ENCODE measurements around the gene BNIP5. TPM values are rescaled to one million over a fixed set of nuclear protein-coding genes. Genes with fewer than 3 reads are reported as not detected.

The BNIP5 gene
- total RNA-seq, 2 donors from 2014 or later = not detected

DNA sequence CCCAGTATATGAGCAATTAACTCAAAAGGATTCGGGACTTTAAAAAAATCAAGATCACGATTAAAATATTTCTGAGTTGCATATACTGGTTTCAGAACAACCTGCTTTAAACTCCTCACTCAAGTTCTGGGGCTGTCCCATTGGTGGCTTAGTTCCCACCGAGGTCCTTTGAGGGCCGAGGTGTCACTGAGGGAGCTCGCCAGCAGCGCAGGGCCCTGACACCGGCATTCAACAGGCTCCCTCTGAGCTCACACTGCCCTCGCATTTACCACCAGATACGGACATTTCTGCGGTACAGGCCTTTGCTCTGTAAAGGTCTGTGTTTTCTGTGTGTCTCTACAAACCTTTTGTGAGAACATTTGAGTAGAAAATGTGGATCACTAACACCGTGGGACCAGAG, 24.4 kb upstream of the BNIP5 start:
- Mint-ChIP-seq H3K27me3 (ENCODE audit: insufficient read depth) (no peaks in the 10 kb centered on the region), H3K36me3 (ENCODE audit: low read depth) (no peaks in the 10 kb centered on the region), H3K4me3 (no peak overlapping the region), H3K27ac (no peak overlapping the region), H3K4me1 (no peaks in the 10 kb centered on the region), H3K9me3 (no peaks in the 10 kb centered on the region)
- no peak overlapping the region for H3K27ac ChIP-seq (ENCODE audit: low read depth, low read length)
- peak; percentile 33 for DNase-seq
- TF ChIP-seq, protein P1, sequence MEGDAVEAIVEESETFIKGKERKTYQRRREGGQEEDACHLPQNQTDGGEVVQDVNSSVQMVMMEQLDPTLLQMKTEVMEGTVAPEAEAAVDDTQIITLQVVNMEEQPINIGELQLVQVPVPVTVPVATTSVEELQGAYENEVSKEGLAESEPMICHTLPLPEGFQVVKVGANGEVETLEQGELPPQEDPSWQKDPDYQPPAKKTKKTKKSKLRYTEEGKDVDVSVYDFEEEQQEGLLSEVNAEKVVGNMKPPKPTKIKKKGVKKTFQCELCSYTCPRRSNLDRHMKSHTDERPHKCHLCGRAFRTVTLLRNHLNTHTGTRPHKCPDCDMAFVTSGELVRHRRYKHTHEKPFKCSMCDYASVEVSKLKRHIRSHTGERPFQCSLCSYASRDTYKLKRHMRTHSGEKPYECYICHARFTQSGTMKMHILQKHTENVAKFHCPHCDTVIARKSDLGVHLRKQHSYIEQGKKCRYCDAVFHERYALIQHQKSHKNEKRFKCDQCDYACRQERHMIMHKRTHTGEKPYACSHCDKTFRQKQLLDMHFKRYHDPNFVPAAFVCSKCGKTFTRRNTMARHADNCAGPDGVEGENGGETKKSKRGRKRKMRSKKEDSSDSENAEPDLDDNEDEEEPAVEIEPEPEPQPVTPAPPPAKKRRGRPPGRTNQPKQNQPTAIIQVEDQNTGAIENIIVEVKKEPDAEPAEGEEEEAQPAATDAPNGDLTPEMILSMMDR (conservative IDR thresholded peaks at IDR 0.05) = no peak
- H3K9ac ChIP-seq (ENCODE audit: extremely low read depth, low read length, poor library complexity, severe bottlenecking) = no peak overlapping the region
- peaks cover 10% of the 10 kb centered on the region for H3K9me3 ChIP-seq (ENCODE audit: control insufficient read depth, low read length)
- no peak overlapping the region for H3K4me3 ChIP-seq (ENCODE audit: low read length)
- no peaks in the 10 kb centered on the region for H3K4me1 ChIP-seq (ENCODE audit: control insufficient read depth, insufficient read depth, low read length)
- no peaks in the 10 kb centered on the region for H3K27me3 ChIP-seq (ENCODE audit: control insufficient read depth, insufficient read depth, low read length, poor library complexity, severe bottlenecking)
- 92 to 98% methylated on average over 5 to 11 of the region's 11 CpGs for WGBS, 2 experiments (ENCODE audit: insufficient coverage in 1 of 2, insufficient read length in 1 of 2)
- no peaks in the 10 kb centered on the region for H3K36me3 ChIP-seq (ENCODE audit: control insufficient read depth, insufficient read depth, low read length)

DNA sequence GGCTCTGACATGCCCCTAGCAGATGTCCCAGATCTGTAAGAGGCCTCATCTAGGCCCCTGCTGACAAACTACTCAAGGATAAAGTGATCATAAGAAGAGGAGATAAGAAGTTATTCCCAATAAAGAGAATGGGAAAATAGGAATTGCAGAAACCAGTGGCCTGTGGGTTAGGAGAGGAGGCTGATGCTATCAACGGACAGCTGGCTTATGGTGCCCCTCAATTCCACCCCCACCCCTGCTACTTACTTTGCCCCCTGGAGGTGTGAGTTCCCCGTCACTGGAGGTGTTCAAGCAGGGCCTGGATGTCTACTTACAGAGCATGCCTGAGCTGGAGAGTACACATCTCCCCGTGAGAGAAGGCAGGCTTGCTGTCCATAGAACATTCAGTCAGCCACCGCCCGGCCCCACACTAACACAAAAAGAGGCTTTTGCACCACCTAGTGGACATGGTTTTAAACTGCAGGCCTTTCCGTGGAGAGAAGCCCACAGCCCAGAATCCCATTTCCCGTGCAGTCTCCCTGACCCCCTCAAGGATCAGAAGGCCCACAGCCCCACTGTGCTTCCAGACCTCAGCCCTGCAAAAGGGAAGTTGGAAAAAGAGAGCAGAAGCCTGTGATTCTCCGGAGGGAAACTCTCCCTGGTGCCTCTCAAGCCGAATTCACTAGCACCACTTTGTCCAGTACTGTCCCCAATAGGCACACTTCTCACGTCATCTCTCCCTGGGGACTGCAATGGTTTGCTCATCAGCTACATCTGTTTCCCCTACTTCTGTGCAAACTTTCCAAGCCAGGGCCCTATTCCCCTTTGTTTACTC, 23.8 kb upstream of the BNIP5 start:
- WGBS, 2 experiments (ENCODE audit: insufficient coverage in 1 of 2, insufficient read length in 1 of 2) = 35 to 45% methylated on average over 7 to 10 of the region's 10 CpGs
- no peaks in the 10 kb centered on the region for H3K4me1 Mint-ChIP-seq
- peaks cover 10% of the 10 kb centered on the region for H3K9me3 ChIP-seq (ENCODE audit: control insufficient read depth, low read length)
- H3K4me1 ChIP-seq (ENCODE audit: control insufficient read depth, insufficient read depth, low read length) = no peaks in the 10 kb centered on the region
- H3K36me3 Mint-ChIP-seq (ENCODE audit: low read depth) = no peaks in the 10 kb centered on the region
- H3K9ac ChIP-seq (ENCODE audit: extremely low read depth, low read length, poor library complexity, severe bottlenecking) = no peak overlapping the region
- H3K4me3 ChIP-seq (ENCODE audit: low read length) = no peak overlapping the region
- H3K9me3 Mint-ChIP-seq = no peaks in the 10 kb centered on the region
- peak; percentile 93 for DNase-seq
- TF ChIP-seq, protein P1 (conservative IDR thresholded peaks at IDR 0.05) = peak; percentile 87
- no peak overlapping the region for H3K4me3 Mint-ChIP-seq
- H3K27ac Mint-ChIP-seq = no peak overlapping the region
- no peaks in the 10 kb centered on the region for H3K27me3 Mint-ChIP-seq (ENCODE audit: insufficient read depth)
- no peaks in the 10 kb centered on the region for H3K27me3 ChIP-seq (ENCODE audit: control insufficient read depth, insufficient read depth, low read length, poor library complexity, severe bottlenecking)
- H3K36me3 ChIP-seq (ENCODE audit: control insufficient read depth, insufficient read depth, low read length) = no peaks in the 10 kb centered on the region
- H3K27ac ChIP-seq (ENCODE audit: low read depth, low read length) = no peak overlapping the region

DNA sequence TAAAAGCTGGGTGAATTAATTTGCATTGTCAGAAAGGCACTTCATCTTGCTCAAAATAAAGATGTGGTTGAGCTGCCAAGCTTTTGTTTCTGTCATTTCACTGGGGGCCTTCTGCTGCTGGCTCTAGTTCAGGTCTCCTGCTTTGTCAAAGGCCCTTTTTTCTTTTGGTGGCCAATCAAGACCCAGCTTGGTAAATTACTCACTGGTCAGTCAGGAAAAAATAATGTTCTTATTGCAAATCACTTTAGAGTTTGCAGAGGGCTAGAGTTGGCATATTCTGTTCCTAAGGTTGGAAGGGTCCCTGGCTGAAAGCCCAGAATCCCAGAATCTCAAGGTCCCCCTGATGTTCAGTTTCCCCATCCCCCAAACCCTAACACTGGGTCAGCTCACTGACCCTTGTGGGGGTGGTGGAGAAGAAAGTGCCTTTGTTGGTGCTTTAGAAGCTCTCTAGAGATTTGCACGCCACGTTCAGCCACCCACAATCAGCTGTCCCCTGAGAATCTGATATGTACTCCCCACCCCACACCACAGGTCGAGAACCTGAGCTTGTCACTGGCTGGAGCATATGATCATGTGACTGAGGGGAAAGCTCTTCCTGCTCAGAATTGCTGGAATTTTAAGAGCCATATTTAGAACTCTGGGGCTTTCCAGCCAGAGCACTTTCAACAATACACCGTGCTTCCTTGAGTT, 21.7 kb upstream of the BNIP5 start:
- H3K36me3 Mint-ChIP-seq (ENCODE audit: low read depth) = no peaks in the 10 kb centered on the region
- TF ChIP-seq, protein P1 (conservative IDR thresholded peaks at IDR 0.05) = no peak
- H3K4me1 Mint-ChIP-seq = no peaks in the 10 kb centered on the region
- H3K4me1 ChIP-seq (ENCODE audit: control insufficient read depth, insufficient read depth, low read length) = no peaks in the 10 kb centered on the region
- H3K27me3 Mint-ChIP-seq (ENCODE audit: insufficient read depth) = no peaks in the 10 kb centered on the region
- WGBS, 2 experiments (ENCODE audit: insufficient coverage in 1 of 2, insufficient read length in 1 of 2) = 93 to 100% methylated on average over 2 to 4 of the region's 4 CpGs
- no peak for DNase-seq
- H3K36me3 ChIP-seq (ENCODE audit: control insufficient read depth, insufficient read depth, low read length) = no peaks in the 10 kb centered on the region
- H3K27me3 ChIP-seq (ENCODE audit: control insufficient read depth, insufficient read depth, low read length, poor library complexity, severe bottlenecking) = no peaks in the 10 kb centered on the region
- H3K27ac ChIP-seq (ENCODE audit: low read depth, low read length) = no peak overlapping the region
- no peak overlapping the region for H3K9ac ChIP-seq (ENCODE audit: extremely low read depth, low read length, poor library complexity, severe bottlenecking)
- no peaks in the 10 kb centered on the region for H3K9me3 Mint-ChIP-seq
- H3K27ac Mint-ChIP-seq = no peak overlapping the region
- H3K4me3 ChIP-seq (ENCODE audit: low read length) = no peak overlapping the region
- H3K4me3 Mint-ChIP-seq = no peak overlapping the region
- peaks cover 9% of the 10 kb centered on the region for H3K9me3 ChIP-seq (ENCODE audit: control insufficient read depth, low read length)

All from endodermal cell (in vitro differentiated cells).